ENCODE results near the gene NFS1.
A peak's percentile ranks its signal among the peaks of the same experiment; 100 is the strongest.
"Not testable (repeated sequence)": the region's sequence is repeated elsewhere in the genome, so short reads cannot be mapped to it uniquely, and the experiment has no call there.

NFS1 gene

GRCh38 chr20:35699127-35699956, at the start of gene NFS1, which contains the start of gene ROMO1:
Gene NFS1, minus strand, starts transcription at chr20:35699352. Its CDS starts 64 bp downstream, at chr20:35699288.
Gene ROMO1, plus strand, starts transcription at chr20:35699405. Its CDS starts 228 bp downstream, at chr20:35699633.
- DNase-seq = peak; percentile 89

DNA sequence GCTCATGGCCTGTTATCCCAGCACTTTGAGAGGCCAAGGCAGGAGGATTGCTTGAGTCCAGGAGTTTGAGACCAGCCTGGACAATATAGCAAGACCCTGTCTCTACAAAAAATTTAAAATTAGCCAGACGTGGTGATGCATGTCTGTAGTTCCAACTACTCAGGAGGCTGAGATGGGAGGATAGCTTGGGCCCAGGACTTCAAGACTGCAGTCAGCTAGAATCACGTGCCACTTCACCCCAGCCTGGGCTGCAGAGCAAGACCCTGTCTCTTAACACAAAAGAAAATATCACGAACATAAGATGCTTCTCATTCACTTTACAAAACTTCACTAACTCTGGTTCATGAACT, 45.3 kb upstream of the NFS1 start:
- not testable (repeated sequence) for DNase-seq

DNA sequence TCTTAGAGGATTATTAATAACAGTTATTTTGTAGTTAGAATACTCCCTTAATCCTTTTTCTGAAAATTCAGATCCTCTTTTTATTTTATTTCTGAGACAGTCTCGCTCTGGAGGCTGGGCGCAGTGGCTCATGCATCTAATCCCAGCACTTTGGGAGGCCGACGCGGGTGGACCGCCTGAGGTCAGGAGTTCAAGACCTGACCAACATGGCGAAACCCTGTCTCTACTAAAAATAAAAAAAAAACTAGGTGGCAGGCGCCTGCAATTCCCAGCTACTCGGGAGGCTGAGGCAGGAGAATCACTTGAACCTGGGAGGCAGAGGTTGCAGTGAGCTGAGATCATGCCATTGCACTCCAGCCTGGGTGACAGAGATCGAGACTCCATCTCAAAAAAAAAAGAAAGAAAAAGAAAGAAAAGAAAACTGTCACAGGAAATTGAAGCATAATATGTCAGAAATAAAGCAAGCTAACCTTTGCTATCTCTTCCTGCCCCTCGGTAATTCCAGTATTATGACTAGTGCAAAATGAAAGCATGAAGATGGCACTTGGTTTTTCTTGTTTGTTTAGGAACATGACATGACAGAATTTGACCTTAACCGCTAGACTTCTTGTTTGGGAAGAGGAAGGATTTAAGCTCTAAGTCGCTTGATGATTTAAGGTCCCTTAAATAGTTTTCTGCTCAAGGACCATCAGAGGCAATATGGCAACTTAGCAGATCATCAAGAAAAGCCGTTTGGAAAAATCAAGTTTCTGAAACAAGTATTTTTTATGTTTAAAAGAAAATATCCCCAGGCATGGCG, 44.7 kb upstream of the NFS1 start:
- DNase-seq = no peak

DNA sequence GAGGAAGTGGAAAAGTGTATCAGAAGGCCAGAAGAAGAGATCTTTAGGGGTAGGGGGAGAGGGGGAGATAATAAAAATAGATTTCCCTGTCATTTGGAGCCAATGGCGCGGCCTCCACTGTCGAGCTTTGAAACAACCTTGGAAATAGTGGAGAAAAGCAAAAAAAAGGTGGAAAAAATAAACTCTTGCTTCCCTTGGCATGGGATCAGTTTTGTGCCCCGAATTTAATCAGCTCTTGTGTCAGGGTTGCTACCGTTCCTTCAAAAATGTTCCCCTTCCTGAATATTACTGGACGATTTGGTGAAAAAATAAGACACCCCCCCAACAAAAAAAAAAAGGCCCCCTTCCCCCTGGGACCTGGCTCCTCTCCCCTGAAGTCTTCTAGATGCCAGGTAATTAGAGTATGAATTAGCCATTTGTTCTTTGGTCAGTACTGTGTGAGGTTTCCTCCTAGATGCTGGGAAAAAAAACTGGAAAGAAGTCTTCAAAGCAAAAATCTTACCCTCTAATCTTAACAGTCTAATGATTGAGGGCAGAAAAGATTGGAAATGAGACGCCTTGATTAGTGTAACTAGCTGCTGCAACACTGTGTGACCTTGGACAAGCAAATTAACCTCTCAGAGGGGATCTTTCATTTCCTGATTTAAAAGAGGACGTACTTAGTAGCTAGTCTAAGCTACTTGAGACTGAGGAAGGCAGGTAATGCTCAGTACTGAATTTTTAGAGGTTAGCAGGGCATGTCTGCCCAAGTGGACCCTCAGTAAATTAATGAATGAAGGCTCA, 43.8 kb upstream of the NFS1 start:
- no peak for DNase-seq

- DNase-seq = peak; percentile 100
These were observed 43.0 kb upstream of the NFS1 start, which contains the start of gene RBM39 for GRCh38 chr20:35741892-35742740. Gene RBM39, minus strand, starts transcription at chr20:35742260. Its CDS starts 1,386 bp downstream, at chr20:35740874.

GRCh38 chr20:35739294-35740163, 40.4 kb upstream of the NFS1 start:
- DNase-seq = no peak

- no peak for DNase-seq
These were observed 39.4 kb upstream of the NFS1 start for GRCh38 chr20:35738410-35739179.

GRCh38 chr20:35737865-35738333, 38.7 kb upstream of the NFS1 start:
- no peak for DNase-seq

GRCh38 chr20:35735826-35736470, 36.8 kb upstream of the NFS1 start:
- no peak for DNase-seq

- no peak for DNase-seq
These were observed 35.9 kb upstream of the NFS1 start for GRCh38 chr20:35734777-35735649.

DNA sequence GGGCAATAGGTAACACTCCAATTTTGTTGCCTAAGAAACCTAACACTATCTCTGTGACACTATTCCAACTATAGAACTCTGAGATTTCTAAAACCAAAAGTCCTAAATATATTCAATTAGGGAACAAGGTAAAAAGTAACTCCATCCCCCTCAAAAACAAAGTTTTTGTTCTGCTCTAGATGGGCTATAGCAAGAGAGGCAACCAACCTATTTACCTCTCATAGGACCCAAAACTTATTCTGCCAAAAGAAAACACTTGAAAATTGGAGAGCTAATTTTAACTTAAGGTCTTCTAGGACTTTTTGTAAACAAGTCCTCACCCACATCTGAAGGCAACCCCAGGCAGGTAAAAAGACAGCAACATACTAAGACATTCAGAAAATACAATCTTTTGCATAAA, 35.2 kb upstream of the NFS1 start:
- DNase-seq = no peak

DNA sequence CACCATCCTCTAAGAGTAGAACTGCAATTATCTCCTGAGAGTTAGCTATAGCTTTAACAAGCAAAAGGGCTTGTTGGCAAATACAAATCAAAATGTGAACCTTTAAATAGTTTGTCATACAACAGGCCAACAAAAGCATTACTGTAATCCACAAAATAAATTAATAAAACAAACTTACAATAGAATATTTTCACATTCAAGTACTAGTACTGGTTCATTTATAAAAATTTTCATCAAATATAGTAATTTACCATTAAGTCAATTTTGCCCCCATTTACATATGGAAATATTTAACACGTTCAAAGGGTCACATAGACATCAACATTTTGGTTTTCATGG, 33.5 kb upstream of the NFS1 start:
- no peak for DNase-seq

- no peak for DNase-seq
These were observed 32.9 kb upstream of the NFS1 start for GRCh38 chr20:35731862-35732643.

- DNase-seq = no peak
These were observed 32.3 kb upstream of the NFS1 start for GRCh38 chr20:35731469-35731788.

DNA sequence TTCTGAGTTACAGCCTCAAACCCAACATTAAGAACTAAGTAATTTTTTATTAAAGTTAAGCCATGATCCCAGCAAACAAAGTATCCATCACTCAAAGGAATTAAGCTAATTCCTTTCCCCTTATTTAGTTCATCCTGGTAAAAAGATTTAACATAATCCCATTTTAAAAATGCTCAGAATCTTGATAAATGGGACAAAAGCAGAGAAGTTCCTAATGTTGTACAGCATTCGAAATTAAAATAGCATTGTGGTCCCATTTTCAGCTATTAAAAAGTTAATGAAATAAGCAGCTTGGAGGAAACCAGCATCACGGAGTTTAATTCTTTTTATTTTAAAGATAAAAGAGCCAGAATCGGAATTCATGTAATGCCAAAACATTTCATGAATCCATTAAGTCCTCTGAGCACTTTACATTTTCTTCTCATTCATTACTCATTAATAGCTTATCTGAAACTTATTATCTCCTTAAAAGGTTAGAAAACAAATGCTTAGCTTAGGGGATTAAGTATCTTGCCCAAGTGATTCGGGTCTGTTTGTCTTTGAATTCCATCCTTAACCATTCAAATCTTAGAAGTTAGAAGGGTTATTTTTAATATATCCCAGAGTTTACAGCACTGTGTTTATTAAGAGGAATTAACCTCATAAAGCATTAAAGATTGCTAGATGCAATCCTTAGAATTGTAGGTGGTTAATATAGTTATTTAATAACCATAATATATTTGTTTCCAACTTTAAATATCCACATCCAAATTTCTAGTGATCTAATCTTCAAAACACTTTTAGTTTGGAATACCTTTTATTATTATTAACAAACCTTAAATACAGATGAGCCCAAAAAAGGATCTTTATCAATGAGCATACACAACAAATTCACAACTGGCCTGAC, 31.7 kb upstream of the NFS1 start:
- no peak for DNase-seq

DNA sequence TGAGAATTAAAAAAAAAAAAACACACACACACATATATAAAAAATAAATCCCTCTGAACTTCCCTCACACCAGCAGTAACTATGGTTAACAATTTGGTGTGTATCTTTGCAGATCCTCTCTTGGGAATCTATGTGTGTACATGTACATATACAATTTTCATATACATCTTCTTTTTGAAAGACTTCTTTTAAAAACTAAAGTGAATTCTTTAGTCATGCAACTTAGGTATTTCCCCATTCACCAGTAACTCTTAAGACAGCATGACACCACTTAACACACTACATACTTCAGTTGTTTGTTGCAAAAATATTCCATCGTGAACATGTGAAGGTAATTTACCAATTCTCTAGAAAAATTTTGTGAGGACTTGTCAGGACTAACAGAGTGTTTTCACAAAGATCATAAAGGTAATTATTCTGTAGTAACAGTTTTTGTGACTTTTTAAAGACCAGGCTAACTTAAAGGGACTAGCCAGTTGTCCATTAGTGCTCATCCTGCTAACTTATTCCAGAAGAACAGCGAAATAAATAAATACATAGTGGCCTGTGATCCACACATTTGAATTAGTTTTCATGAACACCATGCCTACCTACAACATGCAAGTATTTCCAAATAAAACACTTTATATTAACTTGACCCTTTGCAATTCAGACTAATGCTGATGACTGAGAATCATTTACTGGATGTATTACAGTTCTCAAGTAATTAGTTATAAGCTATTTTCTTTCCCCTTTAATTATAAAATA, 30.9 kb upstream of the NFS1 start:
- DNase-seq = no peak

Measured in midbrain (tissue), 1 donor.